Thyroid gland (tissue), 4 donors: ENCODE results near the gene ATAD2B.

Experiments used
- POLR2A ChIP-seq, 2 donors: fragments of 450-650 bp; IDR thresholded peaks; one replicate each; pipeline ENCODE4 v1.6.1; 2017; ENCODE audit warnings: antibody characterized with exemption in 2 of 2, mild to moderate bottlenecking in 2 of 2, moderate library complexity in 1 of 2
- TF ChIP-seq, protein P1 (sequence below), 6 experiments: fragments of 200-600 bp in 3 of 6; fragments of 450-650 bp in 3 of 6; sonication (generic) in 3 of 6; IDR thresholded peaks; one replicate each; pipeline ENCODE4 v1.5.1; 2016 to 2019; ENCODE audit warnings: antibody characterized with exemption in 6 of 6, mild to moderate bottlenecking in 2 of 6, inconsistent platforms in 1 of 6, moderate library complexity in 1 of 6

GRCh38 chr2:23788100-23788499, 138.8 kb downstream of the ATAD2B start:
- TF ChIP-seq, protein P1, sequence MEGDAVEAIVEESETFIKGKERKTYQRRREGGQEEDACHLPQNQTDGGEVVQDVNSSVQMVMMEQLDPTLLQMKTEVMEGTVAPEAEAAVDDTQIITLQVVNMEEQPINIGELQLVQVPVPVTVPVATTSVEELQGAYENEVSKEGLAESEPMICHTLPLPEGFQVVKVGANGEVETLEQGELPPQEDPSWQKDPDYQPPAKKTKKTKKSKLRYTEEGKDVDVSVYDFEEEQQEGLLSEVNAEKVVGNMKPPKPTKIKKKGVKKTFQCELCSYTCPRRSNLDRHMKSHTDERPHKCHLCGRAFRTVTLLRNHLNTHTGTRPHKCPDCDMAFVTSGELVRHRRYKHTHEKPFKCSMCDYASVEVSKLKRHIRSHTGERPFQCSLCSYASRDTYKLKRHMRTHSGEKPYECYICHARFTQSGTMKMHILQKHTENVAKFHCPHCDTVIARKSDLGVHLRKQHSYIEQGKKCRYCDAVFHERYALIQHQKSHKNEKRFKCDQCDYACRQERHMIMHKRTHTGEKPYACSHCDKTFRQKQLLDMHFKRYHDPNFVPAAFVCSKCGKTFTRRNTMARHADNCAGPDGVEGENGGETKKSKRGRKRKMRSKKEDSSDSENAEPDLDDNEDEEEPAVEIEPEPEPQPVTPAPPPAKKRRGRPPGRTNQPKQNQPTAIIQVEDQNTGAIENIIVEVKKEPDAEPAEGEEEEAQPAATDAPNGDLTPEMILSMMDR (IDR thresholded peaks at IDR 0.05) = no peak
- TF ChIP-seq POLR2A (IDR thresholded peaks at IDR 0.05) = no peak
